Activated CD4-positive, alpha-beta T cell treated with anti-CD3 and anti-CD28 coated beads, Interleukin-2, amount 10 ng/mL, durations not matched to agents 7 days and 5 days (primary cell): ENCODE measurements around the gene MED17. TPM values are rescaled to one million over a fixed set of nuclear protein-coding genes. Genes with fewer than 3 reads are reported as not detected.

Experiments used
- CTCF ChIA-PET: fragments of 350-600 bp; sonication (Branson Sonifier 250); formaldehyde crosslinking; loops from one replicate; lab custom pipeline; 2021; ENCODE audit warnings: antibody characterized with exemption; lab: Charles Lee
- POLR2A ChIA-PET: fragments of 350-600 bp; sonication (Branson Sonifier 250); formaldehyde crosslinking; loops from one replicate; lab custom pipeline; 2021; ENCODE audit warnings: antibody characterized with exemption; lab: Charles Lee
- DNase-seq: peaks from one replicate; pipeline ENCODE4 v3.0.0-alpha.2; 2020
- H3K27ac Mint-ChIP-seq: one replicate; pipeline ENCODE4 v1.8.0; 2021; ENCODE audit warnings: mild to moderate bottlenecking, moderate library complexity, mixed read lengths
- H3K27me3 Mint-ChIP-seq: one replicate; pipeline ENCODE4 v1.8.0; 2021; ENCODE audit warnings: mixed read lengths
- H3K36me3 Mint-ChIP-seq: one replicate; pipeline ENCODE4 v1.8.0; 2021; ENCODE audit warnings: low read depth, mixed read lengths
- H3K4me1 Mint-ChIP-seq: one replicate; pipeline ENCODE4 v1.8.0; 2021; ENCODE audit warnings: mixed read lengths
- H3K4me3 Mint-ChIP-seq: one replicate; pipeline ENCODE4 v1.8.0; 2021; ENCODE audit warnings: mild to moderate bottlenecking, moderate library complexity, mixed read lengths
- H3K9me3 Mint-ChIP-seq: one replicate; pipeline ENCODE4 v1.8.0; 2021; ENCODE audit warnings: mixed read lengths
- total RNA-seq, 2 experiments: library from RNA; stranded (reverse); gene quantifications; one replicate each; pipeline ENCODE4 v1.2.3, GENCODE V29; 2021

MED17 gene
- total RNA-seq, 2 experiments from 2014 or later: 40.7 to 42.1 TPM

DNA sequence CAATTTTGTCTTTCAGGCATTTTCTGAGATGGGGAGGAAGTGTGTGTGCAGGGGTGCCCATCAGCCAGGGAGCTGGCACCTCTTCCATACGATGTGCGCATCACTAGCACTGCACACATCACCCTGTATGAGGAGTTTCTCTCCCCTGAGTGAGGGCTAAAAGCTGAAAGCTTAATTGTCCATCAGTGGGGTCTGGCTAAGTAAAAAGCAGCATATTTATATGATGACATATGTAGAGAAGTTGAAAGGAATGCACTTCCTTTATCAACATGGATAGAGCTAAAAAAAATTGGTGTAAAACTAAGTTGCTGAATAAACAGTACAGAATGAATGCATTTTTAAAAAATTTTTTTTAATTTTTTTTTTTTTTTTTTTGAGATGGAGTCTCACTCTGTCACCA, 62.3 kb downstream of the MED17 start:
- Mint-ChIP-seq H3K27ac (no peak overlapping the region), H3K9me3 (no peaks in the 10 kb centered on the region), H3K4me3 (no peak overlapping the region), H3K27me3 (peaks cover 11% of the 10 kb centered on the region), H3K36me3 (no peaks in the 10 kb centered on the region), H3K4me1 (peaks cover 4% of the 10 kb centered on the region)
- ChIA-PET CTCF (interaction anchor here (1.0 kb wide), 1 partner anchor 32 kb away, joined by 4 read pairs; no protein-coding TSS in a partner anchor), POLR2A (no interaction called here)
- DNase-seq: no peak

DNA sequence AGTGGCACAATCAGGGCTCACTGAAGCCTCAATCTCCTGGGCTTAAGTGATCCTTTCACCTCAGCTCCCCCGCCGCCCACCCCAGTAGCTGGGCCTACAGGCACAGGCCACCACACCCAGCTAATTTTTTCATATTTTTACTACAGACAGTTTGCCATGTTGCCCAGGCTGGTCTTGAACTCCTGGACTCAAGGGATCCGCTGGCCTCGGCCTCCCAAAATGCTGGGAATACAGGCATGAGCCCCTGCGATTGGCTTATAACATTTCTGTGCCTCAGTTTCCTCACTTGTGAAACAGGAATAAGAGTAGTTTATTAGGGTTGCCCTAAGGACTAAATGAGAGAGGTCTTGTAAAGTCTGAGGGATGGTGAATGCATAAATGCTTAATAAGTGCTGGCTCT, 65.1 kb downstream of the MED17 start:
- H3K27me3 Mint-ChIP-seq: peaks cover 22% of the 10 kb centered on the region
- ChIA-PET CTCF (no interaction called here), POLR2A (no interaction called here)
- H3K4me3 Mint-ChIP-seq: no peak overlapping the region
- no peaks in the 10 kb centered on the region for H3K36me3 Mint-ChIP-seq
- H3K9me3 Mint-ChIP-seq: no peaks in the 10 kb centered on the region
- H3K4me1 Mint-ChIP-seq: peaks cover 4% of the 10 kb centered on the region
- DNase-seq: no peak
- H3K27ac Mint-ChIP-seq: no peak overlapping the region

DNA sequence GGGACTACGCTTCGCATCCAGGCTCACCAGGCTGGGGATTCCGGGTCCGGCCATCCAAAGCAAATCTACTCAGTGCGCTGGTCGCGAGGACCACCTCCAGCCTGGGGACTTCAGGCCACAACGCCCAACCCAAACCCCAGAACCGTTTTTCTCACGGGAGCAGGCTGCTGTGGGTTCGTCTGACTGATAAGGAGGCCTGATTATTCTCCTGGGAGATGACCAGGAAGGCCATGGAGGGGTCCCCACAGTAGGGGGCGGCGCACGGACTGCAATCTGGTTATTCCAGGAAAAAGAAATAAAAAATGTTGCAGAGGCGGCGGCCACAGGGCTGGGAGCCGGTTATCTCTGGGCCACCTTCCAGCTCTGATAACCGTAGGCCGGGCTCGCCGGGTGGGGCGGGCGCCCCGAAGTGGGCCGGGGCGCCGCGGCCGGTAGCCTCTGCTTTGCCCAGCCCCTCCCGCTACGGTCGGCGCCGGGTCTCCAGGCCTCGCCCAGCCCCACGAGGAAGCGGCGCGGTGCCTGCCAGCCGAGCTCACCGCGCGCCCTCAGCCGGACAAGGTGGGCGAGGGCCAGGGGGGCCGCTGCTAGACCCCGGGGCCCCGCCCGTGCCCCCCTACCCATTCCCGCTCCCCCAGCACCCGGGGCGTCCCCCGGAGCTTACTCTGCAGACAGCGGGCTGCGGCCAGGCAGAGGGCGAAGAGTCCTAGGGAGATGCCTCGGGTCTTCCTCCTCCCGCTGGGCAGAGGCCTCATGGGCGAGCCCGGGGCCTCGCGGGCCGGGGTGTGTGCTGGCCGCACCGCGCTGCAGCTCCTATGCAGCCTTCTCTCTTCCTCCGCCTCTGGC, 65.9 kb downstream of the MED17 start:
- no peak overlapping the region for H3K27ac Mint-ChIP-seq
- ChIA-PET CTCF (no interaction called here), POLR2A (no interaction called here)
- no peaks in the 10 kb centered on the region for H3K9me3 Mint-ChIP-seq
- no peaks in the 10 kb centered on the region for H3K36me3 Mint-ChIP-seq
- no peak for DNase-seq
- H3K4me1 Mint-ChIP-seq: peaks cover 4% of the 10 kb centered on the region
- H3K4me3 Mint-ChIP-seq: no peak overlapping the region
- H3K27me3 Mint-ChIP-seq: peaks cover 22% of the 10 kb centered on the region

- H3K27ac Mint-ChIP-seq: no peak within 1 kb of the TSS
- H3K4me3 Mint-ChIP-seq: no peak within 1 kb of the TSS
- CTCF ChIA-PET: no interaction called here
These were observed 66.5 kb downstream of the MED17 start, which contains the start of gene VSTM5 for GRCh38 chr11:93850594-93851018. Gene VSTM5, minus strand, starts transcription at chr11:93850618. Its CDS starts 116 bp downstream, at chr11:93850502.

DNA sequence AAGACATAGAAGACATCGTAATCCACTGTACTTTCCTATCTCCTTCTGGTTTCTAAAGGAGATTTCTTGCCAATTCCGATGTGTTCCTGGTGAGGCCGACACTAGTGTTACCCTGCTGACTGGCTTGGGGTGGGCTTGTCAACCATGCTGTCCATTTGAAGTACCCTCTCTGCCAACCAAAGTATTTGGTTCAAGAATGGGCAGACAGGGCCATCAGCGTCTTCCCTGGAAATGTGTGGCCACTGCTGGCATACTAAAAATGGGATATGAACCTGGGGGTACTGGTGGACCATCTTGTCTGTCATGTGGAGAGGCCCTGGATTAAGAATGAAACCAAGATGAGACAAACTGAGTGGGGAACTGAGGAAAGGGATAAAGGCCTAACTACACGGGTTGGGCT, 68.2 kb downstream of the MED17 start:
- no peak for DNase-seq

More at GRCh38 chr11:93850594-93851018, 66.5 kb downstream of the MED17 start, which contains the start of gene VSTM5:
- POLR2A ChIA-PET: no interaction called here
- Mint-ChIP-seq H3K4me1 (peaks cover 4% of the 10 kb centered on the region), H3K36me3 (no peaks in the 10 kb centered on the region), H3K9me3 (no peaks in the 10 kb centered on the region), H3K27me3 (peaks cover 22% of the 10 kb centered on the region)
- no peak for DNase-seq

DNA sequence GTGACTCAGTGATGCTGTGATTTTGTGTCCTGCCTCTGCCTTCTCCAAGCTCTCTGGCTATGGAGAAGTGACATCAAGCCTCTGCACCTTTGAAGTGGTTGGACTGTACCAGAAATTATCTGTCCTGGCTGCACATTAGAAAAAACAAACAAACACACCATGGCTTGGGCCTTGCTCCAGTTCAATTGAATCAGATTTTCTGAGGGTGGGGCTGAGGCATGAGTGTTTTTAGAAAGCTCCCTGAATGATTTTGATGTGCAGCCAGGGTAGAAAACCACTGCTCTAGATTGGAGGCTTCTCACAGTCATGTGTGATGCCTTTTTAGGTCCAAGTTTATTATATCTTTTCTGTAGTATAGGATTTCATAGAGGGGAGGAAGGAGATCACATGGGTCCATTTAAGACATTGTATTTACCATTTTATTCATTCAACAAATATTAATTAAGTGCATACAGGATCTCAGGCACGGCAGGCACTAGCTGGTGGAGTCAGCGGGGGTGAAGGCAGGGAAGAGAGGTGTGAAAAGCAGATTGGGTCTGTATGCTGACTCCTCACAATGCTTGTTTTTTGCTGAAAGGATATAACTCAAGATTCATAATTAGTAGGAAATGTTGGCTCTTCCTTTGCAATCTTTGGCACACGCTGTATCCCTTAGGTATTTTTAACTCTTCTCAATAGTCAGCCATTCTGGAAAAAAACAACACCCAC, 73.5 kb downstream of the MED17 start:
- no peak for DNase-seq
- peaks cover 8% of the 10 kb centered on the region for H3K27me3 Mint-ChIP-seq
- CTCF ChIA-PET: no interaction called here

More for the DNA sequence above, 68.2 kb downstream of the MED17 start:
- Mint-ChIP-seq H3K36me3 (no peaks in the 10 kb centered on the region), H3K27me3 (peaks cover 24% of the 10 kb centered on the region), H3K27ac (no peak overlapping the region), H3K4me3 (no peak overlapping the region), H3K4me1 (peaks cover 4% of the 10 kb centered on the region), H3K9me3 (no peaks in the 10 kb centered on the region)
- ChIA-PET POLR2A (no interaction called here), CTCF (no interaction called here)

GRCh38 chr11:93858121-93858775, 74.2 kb downstream of the MED17 start:
- ChIA-PET POLR2A (no interaction called here), CTCF (interaction anchor here (1.0 kb wide), 1 partner anchor 10 kb away, joined by 3 read pairs; no protein-coding TSS in a partner anchor)
- DNase-seq: no peak
- Mint-ChIP-seq H3K27me3 (peaks cover 3% of the 10 kb centered on the region), H3K36me3 (no peaks in the 10 kb centered on the region), H3K4me1 (no peaks in the 10 kb centered on the region), H3K9me3 (no peaks in the 10 kb centered on the region), H3K4me3 (no peak overlapping the region), H3K27ac (no peak overlapping the region)

More for the DNA sequence above, 73.5 kb downstream of the MED17 start:
- H3K4me1 Mint-ChIP-seq: no peaks in the 10 kb centered on the region
- no peaks in the 10 kb centered on the region for H3K36me3 Mint-ChIP-seq
- no peak overlapping the region for H3K4me3 Mint-ChIP-seq
- no peak overlapping the region for H3K27ac Mint-ChIP-seq
- H3K9me3 Mint-ChIP-seq: no peaks in the 10 kb centered on the region
- POLR2A ChIA-PET: no interaction called here

DNA sequence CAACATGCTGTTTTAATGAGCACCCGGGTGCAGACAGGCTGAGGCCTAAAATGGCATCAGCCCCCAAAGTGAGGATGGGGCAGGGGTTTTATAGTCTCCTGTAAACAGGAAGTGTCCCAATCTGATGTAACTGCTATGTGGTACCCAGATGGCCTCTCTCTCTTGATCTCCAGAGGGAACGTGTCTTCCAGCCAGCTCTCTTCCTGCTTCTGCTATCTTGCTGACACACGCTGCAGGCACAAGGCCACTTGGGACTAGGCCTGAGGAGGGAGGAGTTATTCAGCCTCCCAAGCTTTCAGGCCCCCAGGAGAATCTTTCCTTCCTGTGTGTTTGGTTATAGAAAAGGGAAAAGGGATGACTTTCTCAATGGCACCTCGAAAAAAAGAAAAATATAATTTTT, 77.7 kb downstream of the MED17 start:
- no peaks in the 10 kb centered on the region for H3K9me3 Mint-ChIP-seq
- POLR2A ChIA-PET: no interaction called here

More for the DNA sequence above, 77.7 kb downstream of the MED17 start:
- Mint-ChIP-seq H3K27ac (no peak overlapping the region), H3K27me3 (no peaks in the 10 kb centered on the region), H3K36me3 (no peaks in the 10 kb centered on the region), H3K4me1 (no peaks in the 10 kb centered on the region), H3K4me3 (no peak overlapping the region)
- no peak for DNase-seq
- CTCF ChIA-PET: no interaction called here

Other genes with a start within 250 kb of the MED17 start
- 10 to 100 TPM; 35.4 to 41.9 TPM for gene SMCO4, start 240.9 kb upstream of the MED17 start, total RNA-seq
- 10 to 100 TPM; 31.8 to 35.5 TPM for gene CEP295, start 122.6 kb upstream of the MED17 start, total RNA-seq
- gene TAF1D, start 42.8 kb upstream of the MED17 start, total RNA-seq: 100 to 1,000 TPM; 159 to 166 TPM
- 10 to 100 TPM; 14.5 to 22.5 TPM for gene C11orf54, start 42.6 kb upstream of the MED17 start, total RNA-seq
- not detected for gene VSTM5, start 66.3 kb downstream of the MED17 start, total RNA-seq
- gene HEPHL1, start 237.1 kb downstream of the MED17 start, total RNA-seq: not detected